ENCODE measurements around the gene C8G. TPM values are rescaled to one million over a fixed set of nuclear protein-coding genes. Genes with fewer than 3 reads are reported as not detected.
A peak's percentile ranks its signal among the peaks of the same experiment; 100 is the strongest.

The C8G gene
- total and polyA plus RNA-seq, 2 of the 8 experiments (the other 6 are each of a cell fraction or from before 2014, with no cell fraction given), result 0.62 to 0.80 TPM

GRCh38 chr9:136978865-136979544, 34.0 kb downstream of the C8G start:
- no peak overlapping the region for H3K9ac ChIP-seq (replicated peaks in 1 of 4; ENCODE audit: extremely low read depth in 1 of 4, low read depth in 3 of 4, low read length in 3 of 4)
- no peaks in the 10 kb centered on the region for H3K79me2 ChIP-seq (ENCODE audit: control insufficient read depth in 1 of 2, insufficient read depth in 2 of 2, low read length in 2 of 2)
- peak overlapping the region in 1 of 4 experiments; percentile 42; a peak in 1 of 8 replicates for H3K4me3 ChIP-seq (ENCODE audit: extremely low read depth in 1 of 4, insufficient read depth in 2 of 4, low read depth in 3 of 4, low read length in 4 of 4)
- no peak overlapping the region for H2AFZ ChIP-seq (ENCODE audit: low read length)
- no peaks in the 10 kb centered on the region for H3K9me3 ChIP-seq (ENCODE audit: insufficient read depth in 2 of 2, low read depth in 1 of 2, low read length in 1 of 2)
- no peak overlapping the region for H2BK120ac ChIP-seq (replicated peaks; ENCODE audit: low read depth, low read length)
- no peak overlapping the region for H3K23ac ChIP-seq (ENCODE audit: insufficient read length)
- DNase-seq (ENCODE audit: low read depth in 1 of 2, low spot score in 2 of 2), result no peak
- peaks cover 0 to 3% of the 10 kb centered on the region in 2 experiments for H4K20me1 ChIP-seq (replicated peaks in 1 of 2; ENCODE audit: control insufficient read depth in 1 of 2, insufficient read depth in 2 of 2, low read length in 2 of 2)
- peak overlapping the region; percentile 19; the same call in 1 of the 2 replicates for H3K18ac ChIP-seq (ENCODE audit: extremely low read depth, low read length)
- H2BK15ac ChIP-seq (ENCODE audit: low read length), result peak overlapping the region; percentile 61; the same call in 1 of the 2 replicates
- peak overlapping the region; percentile 69 to 71 for H3K4me2 ChIP-seq (ENCODE audit: insufficient read depth in 1 of 2, low read depth in 2 of 2, low read length in 2 of 2)
- WGBS, 2 experiments (ENCODE audit: extremely low coverage in 1 of 2, insufficient coverage in 1 of 2, insufficient read length in 1 of 2, insufficient replicate concordance in 2 of 2, low coverage in 1 of 2, low lambda C conversion rate in 2 of 2, missing lambda C conversion rate in 1 of 2), result 62% methylated on average over 23 of the region's 41 CpGs; no CpG with 5 or more reads in 1 of the 2 experiments
- no peak overlapping the region for H2AK5ac ChIP-seq (ENCODE audit: low read depth, low read length)
- peaks cover 10% of the 10 kb centered on the region; the same call in 1 of the 2 replicates for H3K23me2 ChIP-seq (ENCODE audit: low read depth, low read length)
- H3K14ac ChIP-seq (ENCODE audit: insufficient read length), result no peak overlapping the region
- POLR2A ChIA-PET (ENCODE audit: partially characterized antibody), result interaction anchor here (0.9 to 1.0 kb wide), 2 partner anchors 17 to 19 kb away, joined by 3 read pairs; partner anchors contain the start of gene CLIC3
- peak overlapping the region; percentile 2 for H4K91ac ChIP-seq (replicated peaks; ENCODE audit: insufficient read length, low read length)
- H2BK20ac ChIP-seq (ENCODE audit: low read length), result no peak overlapping the region
- no peak overlapping the region for H2BK5ac ChIP-seq (ENCODE audit: low read depth, low read length)
- H4K8ac ChIP-seq (ENCODE audit: extremely low read depth, insufficient read depth, low read length), result peak overlapping the region; percentile 81; the same call in 1 of the 2 replicates
- no peak for FAIRE-seq
- H4K5ac ChIP-seq (ENCODE audit: insufficient read length, low read depth, low read length), result no peak overlapping the region
- no peak overlapping the region for H3K4ac ChIP-seq (replicated peaks; ENCODE audit: insufficient read length, low read depth, low read length)
- no peak overlapping the region for H3K27ac ChIP-seq (ENCODE audit: low read depth, low read length)
- no peaks in the 10 kb centered on the region for H3K79me1 ChIP-seq (ENCODE audit: low read depth, low read length)
- no peak overlapping the region for H3K56ac ChIP-seq (replicated peaks; ENCODE audit: insufficient read length, low read depth, low read length)
- no peaks in the 10 kb centered on the region for H3K36me3 ChIP-seq (ENCODE audit: control insufficient read depth in 2 of 4, insufficient read depth in 4 of 4, low read length in 3 of 4)
- no peak overlapping the region for H2BK12ac ChIP-seq (ENCODE audit: low read depth, low read length)
- H3K27me3 ChIP-seq (replicated peaks in 1 of 4; ENCODE audit: control insufficient read depth in 3 of 4, extremely low read depth in 1 of 4, insufficient read depth in 3 of 4, low read length in 3 of 4), result peaks cover 0 to 11% (median 8%) of the 10 kb centered on the region in 4 experiments; a peak in 4 of 7 replicates
- peaks cover 0 to 12% (median 5%) of the 10 kb centered on the region in 4 experiments; a peak in 5 of 7 replicates for H3K4me1 ChIP-seq (replicated peaks in 1 of 4; ENCODE audit: control insufficient read depth in 3 of 4, insufficient read depth in 4 of 4, low read length in 3 of 4)
- CTCF ChIA-PET (ENCODE audit: partially characterized antibody), result interaction anchor here (0.6 to 5.6 kb wide), 9 partner anchors 10 to 136 kb away, joined by 3 to 41 read pairs (median 5); partner anchors contain the start of gene PAXX
- TF ChIP-seq JUN (IDR thresholded peaks at IDR 0.05; ENCODE audit: low read depth, low read length), result no peak
- no peak for TF ChIP-seq GTF2F1 (IDR thresholded peaks at IDR 0.05; ENCODE audit: borderline replicate concordance, low read depth, low read length)
- no peak for TF ChIP-seq USF2 (IDR thresholded peaks at IDR 0.05; ENCODE audit: low read length)
- no peak for TF ChIP-seq SAP30 (IDR thresholded peaks at IDR 0.05; ENCODE audit: insufficient read depth, insufficient replicate concordance, low read length)
- no peak for TF ChIP-seq SRF (IDR thresholded peaks at IDR 0.05; ENCODE audit: low read depth, low read length)
- TF ChIP-seq SP2 (IDR thresholded peaks at IDR 0.05; ENCODE audit: low read length), result no peak
